ENCODE measurements around the gene CFAP74. TPM values are rescaled to one million over a fixed set of nuclear protein-coding genes. Genes with fewer than 3 reads are reported as not detected.

CFAP74 gene
- total and polyA plus RNA-seq, 11 donors, result 0.03 to 0.33 (median 0.07) TPM; not detected in 8

DNA sequence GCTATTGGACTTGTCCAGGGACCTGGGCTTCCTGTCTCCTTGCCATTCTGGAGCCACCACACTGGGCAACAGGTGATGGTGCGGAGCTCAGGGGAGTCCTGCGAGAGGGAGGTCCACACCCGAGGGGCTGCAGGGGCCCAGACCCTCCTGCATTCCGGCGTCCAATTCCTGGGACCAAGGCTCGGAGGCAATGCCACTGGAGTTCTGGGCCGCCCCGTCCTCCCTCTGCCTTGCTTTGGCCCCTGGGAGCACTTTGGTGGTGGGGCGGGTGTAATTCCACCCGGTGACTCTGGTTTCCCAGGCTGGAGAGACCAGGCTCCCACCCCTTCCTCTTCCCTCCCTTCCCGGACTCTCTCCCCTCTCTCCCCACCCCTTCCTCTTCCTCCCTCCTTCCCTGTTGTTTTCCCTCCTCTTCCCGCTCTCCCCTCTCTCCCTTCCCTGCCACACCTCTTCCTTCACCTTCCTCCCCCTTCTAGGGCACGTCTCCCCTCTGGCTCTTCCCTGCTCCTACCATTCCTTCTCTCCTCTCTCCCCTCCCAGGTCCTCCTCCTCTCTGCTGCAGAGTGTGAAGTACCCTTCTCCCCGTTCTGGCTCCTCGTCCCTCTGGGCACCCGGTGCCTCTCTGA lies 48.6 kb upstream of the CFAP74 start:
- Histone ChIP-seq H3K4me1 (peaks cover 0 to 22% (median 5%) of the 10 kb centered on the region in 12 donors), H3K36me3 (peaks cover 0 to 3% (median 0%) of the 10 kb centered on the region in 9 donors), H3K4me3 (no peak overlapping the region), H3K27me3 (peaks cover 11 to 49% (median 29%) of the 10 kb centered on the region in 9 donors), H3K27ac (no peak overlapping the region), H3K9me3 (no peaks in the 10 kb centered on the region)
- 66 to 74% (median 70%) methylated on average over 16 of the region's 16 CpGs for WGBS, 4 donors
- peak in 1 of 5 donors; percentile 17 for DNase-seq
- no peak for TF ChIP-seq POLR2A (IDR thresholded peaks at IDR 0.05)
- TF ChIP-seq, protein P1, sequence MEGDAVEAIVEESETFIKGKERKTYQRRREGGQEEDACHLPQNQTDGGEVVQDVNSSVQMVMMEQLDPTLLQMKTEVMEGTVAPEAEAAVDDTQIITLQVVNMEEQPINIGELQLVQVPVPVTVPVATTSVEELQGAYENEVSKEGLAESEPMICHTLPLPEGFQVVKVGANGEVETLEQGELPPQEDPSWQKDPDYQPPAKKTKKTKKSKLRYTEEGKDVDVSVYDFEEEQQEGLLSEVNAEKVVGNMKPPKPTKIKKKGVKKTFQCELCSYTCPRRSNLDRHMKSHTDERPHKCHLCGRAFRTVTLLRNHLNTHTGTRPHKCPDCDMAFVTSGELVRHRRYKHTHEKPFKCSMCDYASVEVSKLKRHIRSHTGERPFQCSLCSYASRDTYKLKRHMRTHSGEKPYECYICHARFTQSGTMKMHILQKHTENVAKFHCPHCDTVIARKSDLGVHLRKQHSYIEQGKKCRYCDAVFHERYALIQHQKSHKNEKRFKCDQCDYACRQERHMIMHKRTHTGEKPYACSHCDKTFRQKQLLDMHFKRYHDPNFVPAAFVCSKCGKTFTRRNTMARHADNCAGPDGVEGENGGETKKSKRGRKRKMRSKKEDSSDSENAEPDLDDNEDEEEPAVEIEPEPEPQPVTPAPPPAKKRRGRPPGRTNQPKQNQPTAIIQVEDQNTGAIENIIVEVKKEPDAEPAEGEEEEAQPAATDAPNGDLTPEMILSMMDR (IDR thresholded peaks at IDR 0.05), result no peak
- no peak for ATAC-seq
- intact Hi-C loops (cut with DNase I), result no loop called here

DNA sequence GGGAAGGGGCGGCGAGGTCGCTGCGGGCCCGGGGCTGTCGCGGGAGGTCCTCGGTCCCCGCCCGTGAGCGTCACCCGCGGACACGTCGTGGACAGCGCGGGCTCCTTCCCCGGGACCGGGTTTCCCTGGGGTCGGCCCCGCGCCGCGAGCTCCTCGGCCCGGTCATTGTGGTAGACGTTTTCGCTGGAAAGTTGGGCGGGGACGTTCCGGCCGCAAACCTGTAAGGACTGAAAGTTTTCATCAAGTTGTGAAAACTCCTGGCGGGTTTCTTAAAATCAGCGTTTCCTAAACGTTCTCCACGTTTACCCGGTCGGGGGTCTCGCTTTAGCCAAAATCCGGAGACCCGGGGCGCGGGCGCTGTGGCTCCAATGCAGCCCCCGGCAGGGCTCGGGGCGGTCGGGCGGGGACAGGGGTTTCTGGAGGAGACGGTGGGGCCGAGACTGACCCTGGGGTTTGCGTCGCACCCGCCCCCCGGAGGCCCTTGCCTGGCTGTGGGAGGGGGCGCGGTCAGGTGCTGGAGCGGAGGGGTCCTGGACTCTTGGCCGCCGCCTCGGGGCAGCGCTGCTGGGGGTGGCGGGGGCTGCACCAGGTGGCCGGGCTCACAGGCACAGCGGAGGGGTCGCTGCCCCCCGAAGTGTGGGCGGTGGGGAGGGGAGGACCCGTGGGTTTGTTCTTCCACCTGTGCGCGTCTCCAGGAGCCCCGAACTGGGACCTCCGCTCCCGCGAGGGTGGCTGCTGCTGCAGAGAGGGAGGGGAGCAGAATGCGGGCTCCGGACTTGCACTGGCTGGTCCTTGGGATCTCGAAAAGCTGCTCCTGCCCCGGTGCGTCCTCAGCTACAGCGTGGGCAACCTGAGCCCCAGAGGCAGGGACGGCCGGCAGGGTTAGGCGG lies 47.5 kb upstream of the CFAP74 start:
- Histone ChIP-seq H3K4me3 (peak overlapping the region; percentile 11 to 83 (median 58)), H3K36me3 (peaks cover 0 to 3% (median 0%) of the 10 kb centered on the region in 9 donors), H3K4me1 (peaks cover 0 to 28% (median 10%) of the 10 kb centered on the region in 12 donors), H3K27me3 (peaks cover 11 to 59% (median 38%) of the 10 kb centered on the region in 9 donors), H3K9me3 (no peaks in the 10 kb centered on the region), H3K27ac (peak overlapping the region in 4 of 12 donors; percentile 4 to 58 (median 14))
- TF ChIP-seq POLR2A (IDR thresholded peaks at IDR 0.05), result no peak
- TF ChIP-seq, protein P1 (IDR thresholded peaks at IDR 0.05), result no peak
- intact Hi-C loops (cut with DNase I), result no loop called here
- no peak for ATAC-seq
- WGBS, 4 donors, result 19 to 29% (median 23%) methylated on average over 40 to 84 of the region's 84 CpGs
- peak in 1 of 5 donors; percentile 65 for DNase-seq

DNA sequence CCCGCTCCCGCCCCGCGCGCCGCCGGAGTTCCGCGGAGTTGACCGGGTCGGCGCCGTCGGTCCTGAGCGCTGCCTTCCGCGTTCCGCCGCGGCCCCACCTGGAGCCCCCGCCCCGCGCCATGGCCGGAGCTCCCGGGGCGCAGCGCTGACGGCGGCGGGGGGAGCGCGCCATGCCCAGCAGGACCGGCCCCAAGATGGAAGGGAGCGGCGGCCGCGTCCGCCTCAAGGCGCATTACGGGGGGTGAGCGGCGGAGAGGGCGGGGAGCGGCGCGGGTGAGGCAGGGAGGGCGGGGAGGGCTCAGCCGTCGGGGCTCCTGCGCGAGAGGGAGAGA lies 46.8 kb upstream of the CFAP74 start:
- 0 to 3% (median 1%) methylated on average over 6 to 51 of the region's 51 CpGs for WGBS, 4 donors
- ATAC-seq (peak in 1 of 4 donors; percentile 20), DNase-seq (no peak)
- peak overlapping the region; percentile 11 to 83 (median 58) for H3K4me3 ChIP-seq
- peak overlapping the region in 4 of 12 donors; percentile 4 to 58 (median 14) for H3K27ac ChIP-seq
- no peaks in the 10 kb centered on the region for H3K36me3 ChIP-seq
- H3K9me3 ChIP-seq, result no peaks in the 10 kb centered on the region
- no peak for TF ChIP-seq POLR2A (IDR thresholded peaks at IDR 0.05)
- TF ChIP-seq, protein P1 (IDR thresholded peaks at IDR 0.05), result no peak
- peaks cover 0 to 34% (median 14%) of the 10 kb centered on the region in 12 donors for H3K4me1 ChIP-seq
- intact Hi-C loops (cut with DNase I), result no loop called here
- H3K27me3 ChIP-seq, result peaks cover 11 to 64% (median 41%) of the 10 kb centered on the region in 9 donors

All from heart left ventricle (tissue), 16 donors.